DND-41 (cell line): ENCODE data around the gene EXOC6.

Experiments used
- EZH2 ChIP-seq: IDR thresholded peaks from 3 replicates; pipeline ENCODE4 v1.6.1; 2012; ENCODE audit warnings: borderline replicate concordance, low read depth, mild to moderate bottlenecking, moderate library complexity, low read length, inconsistent platforms; ENCODE audit not compliant: severe bottlenecking
- TF ChIP-seq, protein P1 (sequence below): IDR thresholded peaks from 2 replicates; pipeline ENCODE4 v1.5.1; 2012; ENCODE audit warnings: borderline replicate concordance, low read length, moderate library complexity, mild to moderate bottlenecking; ENCODE audit not compliant: poor library complexity, severe bottlenecking; ENCODE audit errors: extremely low read depth

DNA sequence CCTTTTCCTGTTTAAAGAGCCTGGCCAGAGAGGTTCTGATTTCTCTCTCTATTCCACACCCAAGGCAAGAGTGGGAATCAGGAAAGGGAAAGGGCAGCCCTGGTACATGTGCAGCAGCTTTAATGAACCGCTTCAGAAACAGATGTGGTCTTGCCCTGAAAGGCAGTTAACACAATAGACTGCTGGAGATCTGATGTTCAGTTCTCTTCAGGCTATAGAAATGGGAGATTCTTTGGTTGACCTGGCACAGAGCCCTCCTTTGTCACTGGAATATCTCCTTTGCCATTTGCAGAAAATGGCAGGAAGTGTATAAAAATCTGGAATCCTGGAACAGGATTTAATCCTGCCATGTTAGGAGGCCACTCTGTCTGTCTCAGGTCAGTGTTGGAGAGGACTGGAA, 36.3 kb upstream of the EXOC6 start:
- TF ChIP-seq, protein P1, sequence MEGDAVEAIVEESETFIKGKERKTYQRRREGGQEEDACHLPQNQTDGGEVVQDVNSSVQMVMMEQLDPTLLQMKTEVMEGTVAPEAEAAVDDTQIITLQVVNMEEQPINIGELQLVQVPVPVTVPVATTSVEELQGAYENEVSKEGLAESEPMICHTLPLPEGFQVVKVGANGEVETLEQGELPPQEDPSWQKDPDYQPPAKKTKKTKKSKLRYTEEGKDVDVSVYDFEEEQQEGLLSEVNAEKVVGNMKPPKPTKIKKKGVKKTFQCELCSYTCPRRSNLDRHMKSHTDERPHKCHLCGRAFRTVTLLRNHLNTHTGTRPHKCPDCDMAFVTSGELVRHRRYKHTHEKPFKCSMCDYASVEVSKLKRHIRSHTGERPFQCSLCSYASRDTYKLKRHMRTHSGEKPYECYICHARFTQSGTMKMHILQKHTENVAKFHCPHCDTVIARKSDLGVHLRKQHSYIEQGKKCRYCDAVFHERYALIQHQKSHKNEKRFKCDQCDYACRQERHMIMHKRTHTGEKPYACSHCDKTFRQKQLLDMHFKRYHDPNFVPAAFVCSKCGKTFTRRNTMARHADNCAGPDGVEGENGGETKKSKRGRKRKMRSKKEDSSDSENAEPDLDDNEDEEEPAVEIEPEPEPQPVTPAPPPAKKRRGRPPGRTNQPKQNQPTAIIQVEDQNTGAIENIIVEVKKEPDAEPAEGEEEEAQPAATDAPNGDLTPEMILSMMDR = no peak
- no peak for TF ChIP-seq EZH2
